OCI-LY7 (cell line): ENCODE data around the gene RNU6-9. TPM values are rescaled to one million over a fixed set of nuclear protein-coding genes. Genes with fewer than 3 reads are reported as not detected.

Experiments
- BruUV-seq: library from RNA; stranded (reverse); fragments of 400-500 nt; replicated peaks from 2 replicates; lab custom pipeline; 2021; lab: Mats Ljungman, UMichigan
- CTCF ChIA-PET: fragments of 300-600 bp; sonication (Branson Sonifier 250); formaldehyde crosslinking; loops from one replicate; lab custom pipeline; 2022; ENCODE audit warnings: antibody characterized with exemption; ENCODE audit not compliant: unreplicated experiment; lab: Charles Lee
- POLR2A ChIA-PET: fragments of 300-600 bp; sonication (Branson Sonifier 250); formaldehyde crosslinking; loops from one replicate; lab custom pipeline; 2022; ENCODE audit warnings: antibody characterized with exemption; lab: Charles Lee
- DNase-seq: peaks from one replicate; pipeline ENCODE4 v3.0.0-alpha.2; 2015; ENCODE audit warnings: low spot score
- H2AFZ ChIP-seq: fragments of 200-600 bp; sonication (generic), shearing (Covaris generic); 2 replicates; pipeline ENCODE4 v1.6.1; 2014; ENCODE audit warnings: mild to moderate bottlenecking, antibody characterized with exemption, low read length, moderate library complexity
- H3K27ac ChIP-seq: fragments of 200-600 bp; sonication (generic); 2 replicates; pipeline ENCODE4 v1.5.1; 2014; ENCODE audit warnings: mixed run types, low read depth, mild to moderate bottlenecking, moderate library complexity, low read length, inconsistent platforms; ENCODE audit not compliant: poor library complexity, severe bottlenecking
- H3K36me3 ChIP-seq: fragments of 200-600 bp; sonication (generic); 2 replicates; pipeline ENCODE4 v1.6.1; 2014; ENCODE audit warnings: mild to moderate bottlenecking, antibody characterized with exemption, low read length, moderate library complexity, mixed read lengths; ENCODE audit not compliant: insufficient read depth
- H3K4me1 ChIP-seq: fragments of 200-600 bp; sonication (generic); 2 replicates; pipeline ENCODE4 v1.5.1; 2014; ENCODE audit warnings: mild to moderate bottlenecking, low read length; ENCODE audit not compliant: insufficient read depth, poor library complexity, severe bottlenecking
- H3K4me2 ChIP-seq: fragments of 200-600 bp; sonication (generic); 2 replicates; pipeline ENCODE4 v1.6.1; 2014; ENCODE audit warnings: mild to moderate bottlenecking, low read length
- H3K4me3 ChIP-seq: fragments of 200-600 bp; sonication (generic); 2 replicates; pipeline ENCODE4 v1.5.1; 2014; ENCODE audit warnings: mild to moderate bottlenecking, low read depth, low read length; ENCODE audit not compliant: poor library complexity, severe bottlenecking
- H3K79me2 ChIP-seq: fragments of 200-600 bp; sonication (generic); 2 replicates; pipeline ENCODE4 v1.6.1; 2016; ENCODE audit warnings: low read depth, mild to moderate bottlenecking, low read length, moderate library complexity, mixed read lengths; ENCODE audit not compliant: insufficient read depth
- H3K9me2 ChIP-seq: fragments of 200-600 bp; sonication (generic); 2 replicates; pipeline ENCODE4 v1.6.1; 2016; ENCODE audit warnings: mild to moderate bottlenecking, low read length, mixed read lengths; ENCODE audit not compliant: insufficient read depth
- H3K9me3 ChIP-seq: fragments of 200-600 bp; sonication (generic); 2 replicates; pipeline ENCODE4 v1.6.1; 2014; ENCODE audit warnings: mild to moderate bottlenecking, mixed run types, low read length, mixed read lengths
- H4K20me1 ChIP-seq: fragments of 200-600 bp; sonication (generic); 2 replicates; pipeline ENCODE4 v1.6.1; 2014; ENCODE audit warnings: mild to moderate bottlenecking, antibody characterized with exemption, low read length, moderate library complexity, mixed read lengths; ENCODE audit not compliant: insufficient read depth
- CTCF ChIP-seq: fragments of 200-600 bp; sonication (generic); conservative IDR thresholded peaks from 2 replicates; pipeline ENCODE4 v1.5.1; 2014; ENCODE audit warnings: mild to moderate bottlenecking, antibody characterized with exemption, low read length, moderate library complexity, mixed read lengths
- EZH2phosphoT487 ChIP-seq: fragments of 200-600 bp; sonication (generic); IDR thresholded peaks from 2 replicates; pipeline ENCODE4 v1.6.1; 2018; ENCODE audit warnings: low read depth, borderline replicate concordance, mild to moderate bottlenecking, mixed run types, antibody characterized with exemption, low read length, moderate library complexity, mixed read lengths
- intact Hi-C: fragments of 100-400 bp; cut with micrococcal nuclease; formaldehyde crosslinking; loops from one replicate; pipeline ENCODE4 v1.10.0; 2022; ENCODE audit not compliant: unreplicated experiment
- total RNA-seq, 2 experiments: library from RNA; depleted of rRNA in 1 of 2; stranded (reverse); fragments of >200 nt in 1 of 2; shearing (Covaris generic) in 1 of 2; gene quantifications; 2 replicates each; pipeline ENCODE4 v1.2.3, GENCODE V29; 2014 to 2022

The RNU6-9 gene
- total RNA-seq, 2 experiments from 2014 or later, result not detected

- no peaks in the 10 kb centered on the region for H3K36me3 ChIP-seq
- TF ChIP-seq CTCF, result no peak
- TF ChIP-seq EZH2phosphoT487, result no peak
- H3K9me2 ChIP-seq, result no peaks in the 10 kb centered on the region
- ChIA-PET CTCF (no interaction called here), POLR2A (no interaction called here)
- no peak overlapping the region for H2AFZ ChIP-seq
- intact Hi-C loops, result no loop called here
- no peak for DNase-seq
- H4K20me1 ChIP-seq, result no peaks in the 10 kb centered on the region
- no peaks in the 10 kb centered on the region for H3K4me1 ChIP-seq
- H3K4me2 ChIP-seq, result no peak overlapping the region
- H3K79me2 ChIP-seq, result no peaks in the 10 kb centered on the region
- no peaks in the 10 kb centered on the region for H3K9me3 ChIP-seq
- BruUV-seq, result no TSS peak
- no peak overlapping the region for H3K27ac ChIP-seq
- no peak overlapping the region for H3K4me3 ChIP-seq
These were observed 45.1 kb downstream of the RNU6-9 start for GRCh38 chr19:938233-938923.

DNA sequence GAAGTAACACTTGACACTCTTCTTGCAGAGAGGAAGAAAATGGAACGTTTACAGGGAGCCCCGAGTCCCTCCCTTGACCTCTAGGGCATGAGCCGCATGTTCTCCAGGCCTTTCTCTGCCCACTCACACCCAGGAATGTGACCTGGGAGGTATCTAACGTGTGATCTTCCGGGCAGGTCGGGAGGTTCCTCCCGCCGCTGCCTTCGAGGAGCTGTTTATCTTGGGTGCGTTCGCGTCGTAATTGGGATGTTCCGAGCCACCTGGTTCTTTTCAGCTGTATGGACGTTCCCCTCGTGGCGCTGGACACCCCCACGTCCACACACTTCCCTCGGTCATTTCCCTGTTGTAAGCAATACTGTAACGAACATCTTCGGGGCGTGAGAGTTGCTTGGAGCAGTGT, 46.2 kb downstream of the RNU6-9 start:
- H3K4me1 ChIP-seq, result no peaks in the 10 kb centered on the region
- no peaks in the 10 kb centered on the region for H3K9me2 ChIP-seq
- no TSS peak for BruUV-seq
- intact Hi-C loops, result no loop called here
- CTCF ChIA-PET, result no interaction called here
- no peak for DNase-seq
- no peak overlapping the region for H3K4me3 ChIP-seq
- POLR2A ChIA-PET, result no interaction called here
- H4K20me1 ChIP-seq, result no peaks in the 10 kb centered on the region
- no peak overlapping the region for H3K27ac ChIP-seq
- H3K36me3 ChIP-seq, result no peaks in the 10 kb centered on the region
- no peaks in the 10 kb centered on the region for H3K79me2 ChIP-seq
- no peaks in the 10 kb centered on the region for H3K9me3 ChIP-seq
- no peak overlapping the region for H3K4me2 ChIP-seq
- TF ChIP-seq CTCF, result no peak
- TF ChIP-seq EZH2phosphoT487, result no peak
- H2AFZ ChIP-seq, result no peak overlapping the region

DNA sequence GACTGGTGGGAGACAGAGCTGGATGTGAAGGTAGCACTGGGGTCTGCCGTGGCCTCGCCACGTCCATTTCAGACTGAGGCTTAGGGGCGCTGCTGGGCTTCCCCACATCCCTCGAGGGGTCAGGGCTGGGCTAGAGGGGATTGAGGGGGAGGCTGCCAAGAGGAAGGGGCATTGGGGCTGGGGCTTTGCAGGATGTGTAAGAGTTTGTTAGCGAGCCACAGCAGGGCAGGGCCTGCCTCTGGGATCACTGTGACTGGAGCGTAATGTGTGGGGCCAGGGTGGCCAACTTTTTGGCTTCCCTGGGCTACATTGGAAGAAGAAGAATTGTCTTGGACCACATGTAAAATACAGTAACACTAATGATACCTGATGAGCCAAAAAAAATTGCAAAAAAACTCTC, 46.6 kb downstream of the RNU6-9 start:
- Histone ChIP-seq H3K4me1 (no peaks in the 10 kb centered on the region), H3K9me2 (no peaks in the 10 kb centered on the region), H3K27ac (no peak overlapping the region), H4K20me1 (no peaks in the 10 kb centered on the region), H3K4me2 (no peak overlapping the region), H2AFZ (no peak overlapping the region), H3K4me3 (no peak overlapping the region), H3K9me3 (no peaks in the 10 kb centered on the region), H3K79me2 (no peaks in the 10 kb centered on the region), H3K36me3 (no peaks in the 10 kb centered on the region)
- intact Hi-C loops, result no loop called here
- CTCF ChIA-PET, result no interaction called here
- POLR2A ChIA-PET, result no interaction called here
- DNase-seq, result no peak
- no TSS peak for BruUV-seq
- TF ChIP-seq EZH2phosphoT487 (no peak), CTCF (no peak)
